ENCODE results near the gene DMXL2.
"Not testable (repeated sequence)": the region's sequence is repeated elsewhere in the genome, so short reads cannot be mapped to it uniquely, and the experiment has no call there.

The DMXL2 gene

DNA sequence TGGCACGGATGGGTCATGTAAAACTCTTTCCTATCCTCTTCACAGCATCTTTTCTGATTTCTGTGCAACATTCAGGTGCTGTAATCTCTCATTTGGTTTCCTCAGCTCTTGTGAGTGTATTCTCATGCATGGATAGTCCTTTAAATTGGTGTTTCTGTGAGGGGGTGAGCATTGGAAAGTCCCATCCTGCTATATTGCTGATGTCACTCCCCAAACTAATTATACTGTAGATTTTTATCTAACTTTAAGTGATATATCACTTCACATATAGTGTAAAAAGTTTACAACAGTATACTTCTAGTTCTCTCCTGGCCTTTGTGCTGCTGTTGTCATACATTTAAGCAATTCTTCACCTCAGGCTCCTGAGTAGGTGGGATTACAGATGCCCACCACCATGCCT is 178.5 kb downstream of the DMXL2 start:
- H3K27ac Mint-ChIP-seq, result no peak overlapping the region
- DNase-seq (no peak), ATAC-seq (no peak)
- H3K9me3 Mint-ChIP-seq, result no peaks in the 10 kb centered on the region
- H3K4me3 Mint-ChIP-seq, result no peak overlapping the region
- peaks cover 12% of the 10 kb centered on the region for H3K4me1 Mint-ChIP-seq
- peaks cover 12% of the 10 kb centered on the region for H3K27me3 Mint-ChIP-seq

DNA sequence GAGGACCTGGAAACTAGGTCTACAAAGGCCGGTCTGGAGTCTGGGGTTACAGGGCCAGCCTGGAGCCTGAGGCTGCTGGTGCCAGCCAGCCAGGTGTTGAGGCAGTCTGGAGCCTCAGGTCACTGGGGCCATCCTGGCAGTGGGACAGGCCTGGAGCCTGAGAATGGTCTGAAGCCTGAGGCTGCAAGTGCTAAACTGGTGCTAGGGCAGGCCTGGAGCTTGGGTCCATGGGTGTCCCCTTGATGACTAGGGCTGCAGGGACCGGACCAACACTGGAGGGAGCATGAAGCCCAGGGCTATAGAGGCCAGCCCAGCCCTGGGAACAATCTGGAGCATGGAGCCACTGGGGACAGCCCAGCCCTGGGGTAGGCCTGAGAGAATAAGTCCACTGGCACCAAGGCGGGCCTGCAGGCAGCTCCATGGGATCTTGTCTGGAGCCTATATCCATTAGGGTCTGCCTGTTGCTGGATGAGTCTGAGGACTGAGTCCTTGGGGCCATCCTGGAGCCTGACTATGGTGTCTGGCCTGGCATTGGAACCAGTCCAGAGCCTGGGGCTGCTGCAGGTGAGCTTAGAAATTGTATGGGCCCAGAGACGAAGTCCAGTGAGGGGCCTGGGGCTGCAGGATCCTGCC is 179.2 kb downstream of the DMXL2 start:
- H3K4me1 Mint-ChIP-seq, result peaks cover 12% of the 10 kb centered on the region
- no peak for DNase-seq
- peaks cover 12% of the 10 kb centered on the region for H3K27me3 Mint-ChIP-seq
- H3K27ac Mint-ChIP-seq, result no peak overlapping the region
- H3K4me3 Mint-ChIP-seq, result no peak overlapping the region
- no peaks in the 10 kb centered on the region for H3K9me3 Mint-ChIP-seq
- ATAC-seq, result no peak

DNA sequence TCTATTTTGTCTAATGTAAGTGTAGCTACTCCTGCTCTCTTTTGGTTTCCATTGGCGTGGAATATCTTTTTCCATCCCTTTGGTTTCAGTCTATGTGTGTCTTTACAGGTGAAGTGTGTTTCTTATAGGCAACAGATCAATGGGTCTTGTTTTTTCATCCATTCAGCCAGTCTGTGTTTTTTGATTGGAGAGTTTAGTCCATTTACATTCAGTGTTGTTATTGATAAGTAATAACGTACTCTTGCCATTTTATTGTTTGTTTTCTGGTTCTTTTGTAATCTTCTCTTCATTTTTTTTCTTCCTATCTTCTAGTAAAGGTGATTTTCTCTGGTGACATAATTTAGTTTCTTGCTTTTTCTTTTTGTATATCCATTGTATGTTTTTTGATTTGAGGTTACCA is 184.0 kb downstream of the DMXL2 start:
- Mint-ChIP-seq H3K27ac (no peak overlapping the region), H3K4me3 (no peak overlapping the region), H3K4me1 (no peaks in the 10 kb centered on the region), H3K27me3 (peaks cover 26% of the 10 kb centered on the region), H3K9me3 (peaks cover 4 to 7% of the 10 kb centered on the region in 2 donors)
- no peak for ATAC-seq
- DNase-seq, result no peak

DNA sequence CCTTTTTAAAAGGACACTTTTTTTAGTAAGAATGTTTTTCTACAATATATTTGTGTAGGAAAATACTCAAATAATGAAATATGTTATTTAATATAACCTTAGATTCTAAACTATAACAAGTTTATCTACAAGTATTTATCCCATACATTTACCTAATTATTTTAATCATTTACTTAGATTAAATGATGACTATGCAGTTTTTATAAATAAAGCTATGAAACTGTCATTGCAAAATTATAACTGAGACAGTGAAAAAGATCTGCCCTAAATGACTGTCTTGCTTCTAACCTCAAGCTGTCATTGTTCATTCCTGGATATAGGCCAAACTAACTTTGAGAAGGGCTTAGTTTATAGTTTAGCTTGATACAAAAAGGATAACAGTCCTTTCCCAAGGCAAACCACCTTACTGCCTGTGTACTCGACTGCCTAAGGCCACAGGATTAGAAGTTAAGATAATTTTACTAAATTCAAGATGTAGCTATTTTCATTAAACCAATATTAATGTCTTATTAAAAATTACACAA is 197.0 kb downstream of the DMXL2 start:
- ATAC-seq (no peak), DNase-seq (no peak)
- H3K4me1 Mint-ChIP-seq, result no peaks in the 10 kb centered on the region
- H3K27ac Mint-ChIP-seq, result no peak overlapping the region
- no peak overlapping the region for H3K4me3 Mint-ChIP-seq
- H3K27me3 Mint-ChIP-seq, result no peaks in the 10 kb centered on the region
- H3K9me3 Mint-ChIP-seq, result no peaks in the 10 kb centered on the region

DNA sequence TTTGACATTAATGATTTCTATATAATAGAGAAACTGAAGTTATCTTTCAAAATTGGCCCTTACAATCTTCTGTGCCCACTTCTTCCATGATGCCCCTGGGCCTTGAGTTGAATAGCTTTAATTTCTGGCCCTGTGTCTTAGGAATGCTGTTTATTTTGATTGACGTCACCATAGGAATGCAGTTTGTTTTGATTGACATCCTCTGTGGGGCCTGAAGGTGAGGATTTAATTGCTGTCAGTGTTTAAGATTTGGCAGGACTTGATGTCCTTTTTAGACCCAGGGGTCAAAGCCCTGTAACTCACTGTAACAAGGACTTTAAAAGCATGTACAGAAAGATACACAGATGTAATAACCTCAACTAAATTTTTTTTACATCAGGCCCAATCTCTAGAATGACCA is 197.8 kb downstream of the DMXL2 start:
- Mint-ChIP-seq H3K4me3 (no peak overlapping the region), H3K27ac (no peak overlapping the region), H3K4me1 (no peaks in the 10 kb centered on the region), H3K9me3 (no peaks in the 10 kb centered on the region), H3K27me3 (no peaks in the 10 kb centered on the region)
- ATAC-seq, result no peak
- no peak for DNase-seq

DNA sequence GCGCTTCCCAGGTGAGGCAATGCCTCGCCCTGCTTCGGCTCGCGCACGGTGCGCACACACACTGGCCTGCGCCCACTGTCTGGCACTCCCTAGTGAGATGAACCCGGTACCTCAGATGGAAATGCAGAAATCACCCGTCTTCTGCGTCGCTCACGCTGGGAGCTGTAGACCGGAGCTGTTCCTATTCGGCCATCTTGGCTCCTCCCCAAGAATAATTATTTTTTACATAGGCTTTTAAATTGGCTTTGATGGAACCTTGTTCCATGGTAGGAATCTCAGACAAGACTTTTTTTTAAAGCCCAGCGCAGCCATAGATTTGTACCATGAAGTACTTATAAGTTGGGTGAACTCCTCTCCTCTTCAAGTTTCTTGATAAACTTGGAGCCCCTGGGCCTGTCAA is 199.5 kb downstream of the DMXL2 start:
- H3K27me3 Mint-ChIP-seq, DNase-seq, H3K4me1 Mint-ChIP-seq, H3K4me3 Mint-ChIP-seq, ATAC-seq, H3K9me3 Mint-ChIP-seq, H3K27ac Mint-ChIP-seq: not testable (repeated sequence)

DNA sequence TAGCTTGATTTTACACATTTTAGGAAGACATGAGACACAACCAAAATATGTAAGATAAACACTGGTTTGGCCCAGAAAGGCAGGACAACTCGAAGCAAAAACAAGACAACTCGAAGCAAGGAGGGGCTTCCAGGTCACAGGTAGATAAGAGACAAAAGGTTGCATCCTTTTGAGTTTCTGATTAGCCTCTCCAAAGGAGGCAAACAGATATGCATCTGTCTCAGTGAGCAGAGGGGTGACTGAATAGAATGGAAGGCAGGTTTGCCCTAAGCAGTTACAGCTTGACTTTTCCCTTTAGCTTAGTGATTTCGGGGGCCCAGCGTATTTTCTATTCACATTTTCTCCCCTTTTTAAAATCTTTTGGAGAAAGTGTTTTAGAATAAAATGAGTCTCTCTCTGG is 206.4 kb downstream of the DMXL2 start:
- Mint-ChIP-seq H3K27me3 (peaks cover 13% of the 10 kb centered on the region), H3K27ac (no peak overlapping the region), H3K4me1 (no peaks in the 10 kb centered on the region), H3K4me3 (no peak overlapping the region), H3K9me3 (no peaks in the 10 kb centered on the region)
- ATAC-seq (no peak), DNase-seq (no peak)

DNA sequence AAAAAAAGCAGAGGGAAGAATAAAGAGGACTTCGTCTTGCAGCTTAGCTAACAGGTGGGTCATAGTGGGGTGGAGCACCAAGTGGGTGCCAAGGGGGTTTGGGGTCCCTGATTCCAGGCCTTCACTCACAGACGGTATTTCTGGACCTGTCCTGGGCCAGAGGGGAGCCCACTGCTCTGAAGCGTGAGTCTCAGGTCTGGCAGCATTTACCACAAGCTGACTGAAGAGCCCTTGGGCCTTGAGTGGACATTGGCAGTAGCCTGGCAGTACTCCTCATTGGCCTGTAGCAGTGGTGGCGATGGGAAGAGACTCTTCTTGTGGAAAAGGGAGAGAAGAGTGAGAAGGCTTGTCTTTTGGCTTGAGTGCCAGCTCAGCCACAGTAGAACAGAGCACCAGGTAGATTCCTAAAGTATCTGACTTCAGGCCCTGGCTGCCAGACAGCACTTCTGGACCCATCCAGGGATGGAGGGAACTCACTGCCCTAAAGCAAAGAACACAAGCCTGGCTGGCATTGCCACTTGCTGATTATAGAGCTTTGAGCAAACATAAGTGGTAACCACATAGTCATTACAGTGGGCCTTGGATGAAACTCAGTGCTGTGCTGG is 208.2 kb downstream of the DMXL2 start:
- DNase-seq (no peak), ATAC-seq (no peak)
- H3K4me3 Mint-ChIP-seq, result no peak overlapping the region
- H3K4me1 Mint-ChIP-seq, result no peaks in the 10 kb centered on the region
- H3K27ac Mint-ChIP-seq, result no peak overlapping the region
- H3K9me3 Mint-ChIP-seq, result no peaks in the 10 kb centered on the region
- H3K27me3 Mint-ChIP-seq, result peaks cover 31% of the 10 kb centered on the region

DNA sequence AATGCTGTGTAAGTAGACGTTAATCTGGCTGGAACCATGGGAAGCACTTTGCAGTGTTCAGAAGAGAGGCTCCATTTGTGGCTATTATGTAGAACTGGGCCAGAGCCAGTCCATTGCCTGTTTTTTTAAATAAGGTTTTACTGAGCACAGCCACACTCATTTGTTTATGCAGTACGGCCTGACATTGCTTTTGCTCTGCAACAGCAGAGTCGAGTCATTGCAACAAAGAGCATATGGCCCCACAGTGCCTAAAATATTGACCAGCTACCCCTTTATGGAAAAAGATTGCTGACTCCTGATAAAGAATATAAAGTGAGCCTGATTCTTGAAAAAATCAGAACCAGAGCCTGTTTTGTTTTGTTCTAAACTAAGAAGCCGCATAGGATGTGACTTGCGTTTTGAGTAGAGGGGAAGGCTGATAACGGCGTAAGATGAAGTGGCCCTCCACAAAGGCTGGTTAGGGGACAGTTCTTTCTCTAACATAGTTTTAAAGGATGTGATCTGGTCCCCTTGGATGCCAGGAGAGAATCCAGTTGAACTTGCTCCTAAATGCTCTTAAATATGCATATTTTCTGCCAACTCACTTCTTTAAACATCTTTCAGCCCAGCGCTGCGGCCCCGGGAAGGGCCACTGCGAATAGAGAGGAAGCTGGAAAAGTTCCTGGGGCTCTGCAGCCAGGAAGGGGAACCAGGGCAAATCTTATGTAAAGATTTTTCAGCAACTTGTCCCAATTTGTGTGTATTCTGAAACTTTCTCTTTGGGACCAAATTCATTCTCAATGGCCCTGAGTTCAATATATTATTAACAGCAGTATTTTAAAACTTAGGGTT is 216.7 kb downstream of the DMXL2 start:
- Mint-ChIP-seq H3K4me1 (peaks cover 9% of the 10 kb centered on the region), H3K27ac (no peak overlapping the region), H3K9me3 (no peaks in the 10 kb centered on the region), H3K4me3 (no peak overlapping the region), H3K27me3 (peaks cover 56% of the 10 kb centered on the region)
- DNase-seq, result no peak
- no peak for ATAC-seq

DNA sequence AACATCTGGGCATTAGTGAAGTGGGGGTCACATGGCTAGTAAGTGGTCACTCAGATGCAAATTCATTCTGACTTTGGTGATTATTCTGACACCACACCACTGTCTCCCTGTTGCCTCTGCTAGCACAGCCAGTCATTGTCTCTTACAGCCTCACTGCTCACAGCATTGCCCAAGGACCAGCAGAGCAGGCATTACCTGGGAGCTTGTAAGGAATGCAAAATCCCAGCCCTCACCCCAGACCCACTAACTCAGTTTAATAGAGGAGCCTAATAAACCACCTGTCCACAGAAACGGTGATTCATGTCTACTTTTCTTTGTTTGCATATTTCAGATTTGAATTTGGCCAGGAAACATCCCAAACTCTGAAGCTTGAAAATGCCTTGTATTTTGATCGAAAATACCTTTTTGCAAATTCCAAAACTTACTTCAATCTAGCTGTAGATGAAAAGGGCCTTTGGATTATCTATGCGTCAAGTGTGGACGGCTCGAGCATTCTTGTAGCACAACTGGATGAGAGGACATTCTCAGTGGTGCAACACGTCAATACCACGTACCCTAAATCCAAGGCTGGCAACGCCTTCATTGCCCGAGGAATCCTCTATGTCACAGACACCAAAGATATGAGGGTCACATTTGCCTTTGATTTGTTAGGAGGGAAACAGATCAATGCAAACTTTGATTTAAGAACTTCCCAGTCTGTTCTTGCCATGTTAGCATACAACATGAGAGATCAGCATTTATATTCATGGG is 218.4 kb downstream of the DMXL2 start:
- no peaks in the 10 kb centered on the region for H3K9me3 Mint-ChIP-seq
- H3K27me3 Mint-ChIP-seq, result peaks cover 50% of the 10 kb centered on the region
- H3K27ac Mint-ChIP-seq, result no peak overlapping the region
- no peak overlapping the region for H3K4me3 Mint-ChIP-seq
- no peak for DNase-seq
- no peak for ATAC-seq
- peaks cover 9% of the 10 kb centered on the region for H3K4me1 Mint-ChIP-seq

DNA sequence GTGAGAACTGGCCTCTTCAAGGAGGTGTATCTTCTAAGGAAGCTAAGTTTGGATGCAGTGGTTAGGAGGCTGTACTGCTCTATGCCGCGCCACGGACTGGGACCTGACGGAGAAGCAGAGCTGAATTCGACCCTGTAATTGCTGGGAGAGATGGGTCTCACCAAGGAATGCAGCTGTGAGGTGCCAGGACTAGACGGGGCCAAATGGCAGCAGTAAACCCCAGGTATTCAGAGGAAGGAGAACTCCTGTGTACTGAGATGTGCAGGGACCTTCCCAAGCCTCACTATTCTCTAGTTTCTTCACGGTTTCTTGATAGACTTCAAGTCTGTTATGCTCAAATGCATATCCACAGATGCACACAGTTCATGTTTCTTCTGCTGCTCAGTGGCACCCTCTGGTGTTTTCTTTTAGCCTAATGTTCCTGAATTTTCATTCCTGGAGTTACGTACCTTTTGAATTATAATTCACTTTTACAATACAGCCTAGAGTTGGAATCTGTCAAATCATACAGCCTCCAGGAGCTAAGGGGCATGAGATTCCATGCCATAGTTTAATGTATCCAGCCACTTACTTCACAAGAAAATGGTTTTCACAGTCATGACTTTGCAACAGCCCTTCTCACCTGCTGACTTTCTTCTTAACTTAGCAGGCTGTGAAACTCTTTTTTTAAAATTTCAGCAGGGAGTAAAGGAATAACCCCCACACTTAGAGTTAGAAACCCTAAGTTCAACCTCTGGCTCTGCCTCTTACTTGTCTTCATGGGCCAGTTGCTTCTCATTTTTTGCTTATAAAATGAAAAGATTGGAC is 219.3 kb downstream of the DMXL2 start:
- no peaks in the 10 kb centered on the region for H3K9me3 Mint-ChIP-seq
- H3K4me1 Mint-ChIP-seq, result peaks cover 9% of the 10 kb centered on the region
- H3K4me3 Mint-ChIP-seq, result no peak overlapping the region
- ATAC-seq, result no peak
- no peak for DNase-seq
- H3K27me3 Mint-ChIP-seq, result peaks cover 50% of the 10 kb centered on the region
- H3K27ac Mint-ChIP-seq, result no peak overlapping the region

DNA sequence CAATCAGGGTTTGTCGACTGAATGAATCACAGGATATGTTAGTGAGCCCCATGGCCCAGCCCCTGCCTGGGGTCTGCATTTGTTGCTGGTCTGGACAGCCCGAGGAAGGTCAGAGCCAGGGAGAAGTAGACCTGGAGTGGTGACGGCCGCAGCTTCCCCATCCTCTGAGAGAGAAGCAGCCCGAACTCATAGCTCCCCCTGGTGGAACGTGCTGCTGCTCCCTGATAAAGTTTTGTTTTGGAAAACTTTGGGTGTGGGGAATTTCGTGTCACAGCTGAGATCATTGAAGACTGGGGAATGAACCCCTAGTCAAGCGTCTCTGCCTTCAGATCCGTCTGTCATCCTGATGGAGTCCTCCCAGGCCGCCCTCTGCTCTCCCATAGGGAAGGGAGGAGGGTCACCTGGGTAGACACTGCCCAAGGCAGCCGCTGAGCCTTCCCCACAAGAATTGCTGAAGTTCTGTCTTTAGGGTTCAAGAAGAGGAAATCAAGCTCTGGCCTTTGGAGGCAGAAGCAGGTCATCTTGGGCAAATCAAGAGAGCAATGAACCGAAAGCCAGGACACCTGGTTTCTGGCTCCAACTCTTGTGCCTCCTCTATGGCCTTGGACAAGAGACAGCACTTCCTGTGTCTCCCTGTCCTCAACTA is 220.6 kb downstream of the DMXL2 start:
- peaks cover 58% of the 10 kb centered on the region for H3K27me3 Mint-ChIP-seq
- H3K9me3 Mint-ChIP-seq, result no peaks in the 10 kb centered on the region
- no peak overlapping the region for H3K4me3 Mint-ChIP-seq
- no peak for DNase-seq
- no peak for ATAC-seq
- H3K27ac Mint-ChIP-seq, result no peak overlapping the region
- peaks cover 9% of the 10 kb centered on the region for H3K4me1 Mint-ChIP-seq

DNA sequence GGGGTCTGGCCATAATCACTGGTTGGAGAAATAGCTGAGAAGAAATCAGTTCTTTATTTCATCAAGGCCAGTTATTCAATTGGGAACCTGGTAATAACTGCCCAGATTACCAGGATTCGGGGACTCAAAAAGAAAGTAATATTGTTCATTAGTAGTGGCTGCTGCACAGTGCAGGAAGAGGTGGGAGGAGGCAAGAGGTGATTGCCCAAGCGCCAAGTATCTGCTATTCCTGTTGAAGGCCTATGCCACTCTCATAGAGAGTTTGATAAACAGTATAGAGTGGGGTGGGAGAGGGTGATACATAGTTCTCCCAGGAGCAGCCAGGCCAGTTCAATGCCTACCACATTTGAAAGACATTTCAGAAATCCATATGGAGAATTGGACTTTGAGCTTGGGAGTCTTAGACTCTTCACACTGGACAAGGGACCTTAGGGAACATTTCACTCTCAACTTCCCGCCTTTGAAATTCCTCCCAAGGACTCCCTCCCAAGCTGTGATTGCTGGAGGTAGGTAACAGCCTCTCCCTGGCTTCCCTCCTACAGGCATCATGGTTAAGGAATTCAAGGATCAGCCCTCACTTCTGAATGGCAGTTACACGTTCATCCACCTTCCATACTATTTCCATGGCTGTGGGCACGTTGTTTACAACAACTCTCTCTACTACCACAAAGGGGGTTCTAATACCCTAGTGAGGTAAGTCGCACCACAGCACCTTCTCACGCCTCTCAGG is 221.4 kb downstream of the DMXL2 start:
- Mint-ChIP-seq H3K9me3 (no peaks in the 10 kb centered on the region), H3K27me3 (peaks cover 56% of the 10 kb centered on the region), H3K4me1 (peaks cover 9% of the 10 kb centered on the region), H3K4me3 (no peak overlapping the region), H3K27ac (no peak overlapping the region)
- no peak for DNase-seq
- ATAC-seq, result no peak

DNA sequence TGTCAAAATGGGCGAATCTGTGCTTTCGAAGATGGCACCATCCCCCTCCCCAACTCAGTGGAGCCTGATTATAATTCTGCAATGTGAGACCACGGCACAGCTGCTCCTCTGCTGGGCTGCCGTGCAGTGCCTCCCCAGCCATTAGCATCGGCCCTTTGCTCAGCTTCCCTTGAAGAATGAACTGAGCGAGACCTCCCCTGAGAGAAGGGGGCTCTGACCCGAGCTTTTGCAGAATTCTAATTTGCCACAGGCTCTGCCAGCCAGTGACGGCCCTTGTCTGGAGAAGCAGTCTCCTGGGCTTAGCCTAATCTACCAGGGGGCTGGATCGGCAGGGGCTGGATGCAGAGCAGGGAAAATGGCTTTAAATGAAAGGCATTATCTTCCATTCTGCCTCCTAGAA is 223.9 kb downstream of the DMXL2 start:
- H3K27me3 Mint-ChIP-seq, result peaks cover 43% of the 10 kb centered on the region
- no peak for ATAC-seq
- H3K27ac Mint-ChIP-seq, result no peak overlapping the region
- H3K4me1 Mint-ChIP-seq, result peaks cover 9% of the 10 kb centered on the region
- H3K9me3 Mint-ChIP-seq, result no peaks in the 10 kb centered on the region
- DNase-seq, result no peak
- no peak overlapping the region for H3K4me3 Mint-ChIP-seq
